NCI-H1105 treated with DMSO at 0.1 percent for 48 hours (cell line): ENCODE results near the gene RIPPLY2.
"Not testable (repeated sequence)": the region's sequence is repeated elsewhere in the genome, so short reads cannot be mapped to it uniquely, and the experiment has no call there.

Experiments used
- DNase-seq: peaks from one replicate; lab custom pipeline; 2025; lab: John Stamatoyannopoulos, UW

Gene RIPPLY2

DNA sequence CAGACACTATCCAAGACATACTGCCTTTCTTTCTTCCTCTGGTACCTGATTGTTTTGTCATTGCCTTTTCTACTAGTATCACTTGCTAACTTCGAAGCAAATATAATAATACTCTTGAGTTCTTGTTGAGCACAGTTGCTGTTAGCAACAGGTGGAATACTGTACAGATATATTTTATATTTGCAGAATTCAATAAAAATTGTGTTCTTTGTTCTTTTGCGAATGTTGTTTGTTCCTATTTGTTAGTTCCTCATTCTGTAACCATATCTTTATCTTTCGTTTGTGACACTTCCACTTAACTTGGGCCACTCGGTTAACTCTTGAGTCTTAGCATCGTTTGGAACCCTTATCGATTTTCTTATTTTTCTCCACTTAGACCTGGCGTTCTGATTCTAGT, 7.2 kb downstream of the RIPPLY2 start:
- DNase-seq: no peak

GRCh38 chr6:83860782-83861495, 7.8 kb downstream of the RIPPLY2 start:
- DNase-seq: no peak

DNA sequence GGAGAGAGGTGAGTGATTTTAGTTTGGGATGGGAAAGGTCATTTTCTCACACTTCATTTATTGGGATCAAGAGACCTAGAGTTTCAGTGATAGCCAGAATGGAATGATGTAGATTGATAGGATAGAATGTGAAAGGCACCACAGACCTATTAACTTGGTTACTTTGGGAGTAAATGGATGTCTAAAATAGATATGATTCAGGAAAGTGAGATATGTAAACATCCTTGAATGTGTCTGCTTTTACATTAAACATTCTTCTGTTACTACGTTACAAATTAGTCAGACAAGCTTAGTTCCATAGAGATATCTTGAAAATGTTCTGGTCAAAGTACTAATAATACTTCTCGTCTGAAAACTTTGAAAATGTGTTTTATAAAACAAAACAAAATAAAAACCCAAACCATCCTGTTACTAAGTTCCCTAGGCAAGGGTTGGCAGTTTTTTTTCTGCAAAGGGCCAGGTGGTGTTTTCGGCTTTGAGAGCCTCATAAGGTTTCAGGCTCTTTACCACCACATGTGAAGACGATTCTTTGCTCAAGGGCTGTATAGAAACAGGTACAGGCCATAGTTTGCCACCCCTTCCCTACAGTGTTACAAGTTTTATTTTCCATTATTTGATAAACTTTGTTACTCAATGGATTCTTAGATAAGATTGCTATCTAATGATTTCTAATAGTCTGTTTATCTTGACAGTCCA, 9.8 kb downstream of the RIPPLY2 start:
- DNase-seq: no peak

DNA sequence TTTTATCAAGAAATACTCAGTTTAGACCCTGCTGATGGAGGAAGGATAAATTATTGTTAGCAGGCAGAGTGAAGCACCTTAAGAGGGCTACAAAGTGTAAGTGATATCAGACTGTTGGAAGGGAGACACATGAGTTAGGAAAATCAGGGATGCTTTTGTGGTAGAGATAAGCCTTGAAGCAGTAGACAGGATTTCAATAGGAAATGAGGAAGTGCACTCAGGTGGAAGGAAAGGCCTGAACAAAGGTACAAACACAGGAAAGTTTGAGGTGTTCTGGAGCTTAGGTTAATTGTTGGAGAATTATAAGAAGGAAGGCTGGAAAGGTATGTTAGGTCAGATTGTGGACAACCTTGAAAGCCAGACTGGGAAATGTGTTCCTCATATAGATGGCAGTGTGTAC, 13.9 kb downstream of the RIPPLY2 start:
- no peak for DNase-seq

- no peak for DNase-seq
Observed at GRCh38 chr6:83867527-83868161, 14.5 kb downstream of the RIPPLY2 start.

GRCh38 chr6:83868639-83869038, 15.5 kb downstream of the RIPPLY2 start:
- DNase-seq: no peak

GRCh38 chr6:83870649-83871048, 17.5 kb downstream of the RIPPLY2 start:
- no peak for DNase-seq

GRCh38 chr6:83872386-83873118, 19.4 kb downstream of the RIPPLY2 start:
- DNase-seq: no peak

GRCh38 chr6:83873869-83874268, 20.7 kb downstream of the RIPPLY2 start:
- DNase-seq: no peak

GRCh38 chr6:83875843-83876242, 22.7 kb downstream of the RIPPLY2 start:
- no peak for DNase-seq

DNA sequence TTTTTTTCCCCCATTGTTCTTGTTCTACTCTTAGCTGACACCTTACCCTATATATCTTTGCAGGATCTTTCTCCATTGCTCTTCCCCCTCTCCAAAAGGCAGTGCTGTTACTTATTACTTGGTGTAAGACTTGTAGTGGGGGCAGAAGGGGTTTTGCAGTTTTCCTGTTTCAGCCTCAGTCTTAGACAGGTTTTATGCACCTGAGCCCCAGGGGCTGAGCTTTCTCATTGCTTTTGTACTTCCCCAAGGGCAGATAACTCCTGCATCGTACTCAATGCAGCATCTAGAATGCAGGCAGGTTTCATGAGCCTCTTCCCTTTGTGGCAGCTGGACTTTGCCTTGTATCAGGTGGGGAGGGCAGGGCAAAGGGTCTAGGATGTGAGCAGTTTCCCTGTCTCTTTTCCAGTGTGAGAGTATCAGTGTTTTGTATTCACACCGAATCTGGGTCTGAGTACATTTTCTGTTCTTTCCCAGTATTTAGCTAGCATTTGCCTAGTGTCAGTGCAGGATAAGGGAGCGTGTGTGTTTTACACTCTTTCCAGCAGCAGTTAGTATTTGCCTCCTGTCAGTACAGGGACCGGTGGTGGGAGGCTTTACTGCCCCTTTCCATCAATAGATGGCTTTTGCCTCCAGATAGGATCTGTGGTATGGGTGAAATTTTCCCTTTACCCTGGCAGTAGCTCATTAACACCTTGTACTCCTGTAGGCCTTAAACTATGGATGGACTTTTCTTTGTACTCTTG, 25.9 kb downstream of the RIPPLY2 start:
- no peak for DNase-seq

GRCh38 chr6:83879746-83880145, 26.6 kb downstream of the RIPPLY2 start:
- DNase-seq: no peak

GRCh38 chr6:83883240-83883639, 30.1 kb downstream of the RIPPLY2 start:
- DNase-seq: peak; percentile 30

GRCh38 chr6:83884523-83884922, 31.4 kb downstream of the RIPPLY2 start:
- peak; percentile 74 for DNase-seq

DNA sequence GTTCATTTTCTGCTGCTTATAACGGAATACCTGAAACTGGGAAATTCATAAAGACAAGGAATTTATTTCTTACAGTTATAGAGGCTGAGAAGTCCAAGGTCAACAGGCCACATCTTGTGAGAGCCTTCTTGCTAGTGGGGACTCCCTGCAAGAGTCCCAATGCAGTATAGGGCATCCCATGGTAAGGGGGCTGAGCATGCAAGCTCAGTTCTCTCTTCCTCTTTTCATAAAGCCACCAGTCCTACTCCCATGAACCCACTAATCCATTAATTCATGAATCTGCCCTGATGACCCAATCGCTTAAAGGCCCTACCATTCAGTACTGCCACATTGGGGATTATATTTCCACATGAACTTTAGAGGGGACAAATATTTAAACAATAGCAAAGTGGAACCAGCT, 32.8 kb downstream of the RIPPLY2 start:
- DNase-seq: no peak

DNA sequence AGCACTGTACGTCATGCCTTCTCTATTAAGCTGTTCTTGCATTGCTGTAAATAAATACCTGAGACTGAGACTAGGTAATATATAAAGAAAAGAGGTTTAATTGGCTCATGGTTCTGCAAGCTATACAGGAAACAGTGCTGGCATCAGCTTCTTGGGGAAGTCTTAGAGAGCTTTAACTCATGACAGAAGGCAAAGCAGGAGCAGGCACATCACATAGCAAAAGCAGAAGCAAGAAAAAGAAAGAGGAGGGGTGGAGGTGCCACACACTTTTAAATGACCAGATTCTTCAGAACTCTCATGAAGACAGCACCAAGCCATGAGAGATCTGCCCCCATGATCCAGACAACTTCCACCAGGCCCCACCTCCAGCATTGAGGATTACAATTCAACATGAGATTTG, 36.5 kb downstream of the RIPPLY2 start:
- no peak for DNase-seq

- no peak for DNase-seq
Observed at GRCh38 chr6:83890520-83890919, 37.4 kb downstream of the RIPPLY2 start.

DNA sequence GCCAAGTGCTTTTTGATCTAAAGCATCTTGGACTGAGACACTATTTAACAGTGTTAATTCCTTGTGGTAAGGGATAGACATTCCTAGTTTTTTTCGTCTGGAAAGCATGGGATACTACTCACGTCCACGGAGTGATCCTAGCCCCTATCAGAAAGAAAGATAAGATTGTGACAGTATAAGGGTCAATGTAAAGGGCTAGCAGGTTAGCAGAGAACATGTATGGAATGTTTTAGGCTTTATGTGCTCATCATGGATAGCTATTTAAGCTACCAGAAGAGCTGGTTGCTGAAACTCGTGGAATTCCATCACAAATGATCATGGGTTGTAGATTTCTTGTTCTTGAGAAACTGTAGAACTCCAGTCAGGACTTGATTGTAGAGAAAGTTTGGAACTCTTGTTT, 38.4 kb downstream of the RIPPLY2 start:
- DNase-seq: no peak

- peak; percentile 5 for DNase-seq
Observed at GRCh38 chr6:83893024-83893423, 39.9 kb downstream of the RIPPLY2 start.

- not testable (repeated sequence) for DNase-seq
Observed at GRCh38 chr6:83897094-83897493, 43.9 kb downstream of the RIPPLY2 start.

GRCh38 chr6:83901624-83902023, 48.5 kb downstream of the RIPPLY2 start:
- no peak for DNase-seq

DNA sequence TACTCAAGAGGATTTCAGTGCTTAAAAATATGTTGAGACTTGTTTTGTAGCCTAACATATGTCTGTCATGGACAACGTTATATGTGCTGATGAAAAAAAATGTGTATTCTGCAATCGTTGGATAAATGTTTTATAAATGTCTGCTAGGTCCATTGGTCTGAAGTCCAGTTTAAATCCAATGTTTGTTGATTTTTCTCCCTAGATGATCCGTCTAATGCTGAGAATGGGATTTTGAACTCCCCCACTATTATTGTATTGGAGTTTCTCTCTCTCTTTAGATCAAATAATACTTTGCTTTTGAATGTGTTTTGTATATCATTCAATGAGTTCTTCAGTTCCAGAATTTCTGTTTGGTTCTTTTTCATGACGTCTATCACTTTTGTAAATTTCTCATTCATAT, 51.2 kb downstream of the RIPPLY2 start:
- no peak for DNase-seq
